Neutrophil (primary cell): ENCODE measurements around the gene PIAS4.

ENCODE experiments used
- H3K27ac ChIP-seq: fragments of 200-600 bp; sonication (generic); 2 replicates; pipeline ENCODE4 v1.5.1; 2016; ENCODE audit warnings: mild to moderate bottlenecking, moderate library complexity
- H3K27me3 ChIP-seq: fragments of 200-600 bp; sonication (generic); 2 replicates; pipeline ENCODE4 v1.6.0; 2016; ENCODE audit warnings: mild to moderate bottlenecking
- H3K36me3 ChIP-seq: fragments of 200-600 bp; sonication (generic); 2 replicates; pipeline ENCODE4 v1.5.1; 2017
- H3K4me1 ChIP-seq, 2 experiments: fragments of 200-600 bp in 1 of 2; sonication (generic) in 1 of 2; 1 replicate in 1 of 2; 2 replicates in 1 of 2; pipeline versions ENCODE4 v1.5.1 to v1.6.1; 2013 to 2016; ENCODE audit warnings: low read depth in 1 of 2, low read length in 1 of 2, mild to moderate bottlenecking in 1 of 2, moderate library complexity in 1 of 2; ENCODE audit not compliant: control insufficient read depth in 1 of 2, insufficient read depth in 1 of 2
- H3K4me3 ChIP-seq, 2 experiments: fragments of 200-600 bp in 1 of 2; sonication (generic) in 1 of 2; 1 replicate in 1 of 2; 2 replicates in 1 of 2; pipeline ENCODE4 v1.5.1; 2013 to 2016; ENCODE audit warnings: low read depth in 1 of 2, low read length in 1 of 2, mild to moderate bottlenecking in 1 of 2, moderate library complexity in 1 of 2
- H3K9me3 ChIP-seq: fragments of 200-600 bp; sonication (generic); 2 replicates; pipeline ENCODE4 v1.5.1; 2016
- TF ChIP-seq, protein P1 (sequence below): fragments of 200-600 bp; sonication (generic); IDR thresholded peaks from 2 replicates; pipeline ENCODE4 v1.5.1; 2016; ENCODE audit warnings: antibody characterized with exemption

Gene PIAS4

DNA sequence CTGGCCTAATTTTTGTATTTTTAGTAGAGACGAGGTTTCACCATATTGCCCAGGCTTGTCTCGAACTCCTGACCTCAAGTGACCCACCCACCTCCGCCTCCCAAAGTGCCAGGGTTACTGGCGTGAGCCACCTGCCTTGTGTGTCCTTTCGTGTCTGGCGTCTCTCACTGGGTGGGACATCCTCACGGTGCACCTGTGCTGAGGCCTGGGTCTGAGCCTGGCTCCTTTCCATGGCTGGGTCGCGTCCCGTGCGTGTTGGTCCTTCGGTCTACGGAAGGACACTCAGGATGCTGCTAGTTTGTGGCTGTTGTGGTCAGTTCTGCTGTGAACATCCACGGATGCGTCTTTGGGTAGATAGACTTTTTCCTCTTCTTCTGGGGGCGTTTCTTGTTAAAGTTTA lies 19.6 kb downstream of the PIAS4 start:
- Histone ChIP-seq H3K9me3 (no peaks in the 10 kb centered on the region), H3K27me3 (no peaks in the 10 kb centered on the region), H3K4me3 (no peak overlapping the region), H3K4me1 (no peaks in the 10 kb centered on the region), H3K27ac (no peak overlapping the region), H3K36me3 (peaks cover 72% of the 10 kb centered on the region)
- TF ChIP-seq, protein P1, sequence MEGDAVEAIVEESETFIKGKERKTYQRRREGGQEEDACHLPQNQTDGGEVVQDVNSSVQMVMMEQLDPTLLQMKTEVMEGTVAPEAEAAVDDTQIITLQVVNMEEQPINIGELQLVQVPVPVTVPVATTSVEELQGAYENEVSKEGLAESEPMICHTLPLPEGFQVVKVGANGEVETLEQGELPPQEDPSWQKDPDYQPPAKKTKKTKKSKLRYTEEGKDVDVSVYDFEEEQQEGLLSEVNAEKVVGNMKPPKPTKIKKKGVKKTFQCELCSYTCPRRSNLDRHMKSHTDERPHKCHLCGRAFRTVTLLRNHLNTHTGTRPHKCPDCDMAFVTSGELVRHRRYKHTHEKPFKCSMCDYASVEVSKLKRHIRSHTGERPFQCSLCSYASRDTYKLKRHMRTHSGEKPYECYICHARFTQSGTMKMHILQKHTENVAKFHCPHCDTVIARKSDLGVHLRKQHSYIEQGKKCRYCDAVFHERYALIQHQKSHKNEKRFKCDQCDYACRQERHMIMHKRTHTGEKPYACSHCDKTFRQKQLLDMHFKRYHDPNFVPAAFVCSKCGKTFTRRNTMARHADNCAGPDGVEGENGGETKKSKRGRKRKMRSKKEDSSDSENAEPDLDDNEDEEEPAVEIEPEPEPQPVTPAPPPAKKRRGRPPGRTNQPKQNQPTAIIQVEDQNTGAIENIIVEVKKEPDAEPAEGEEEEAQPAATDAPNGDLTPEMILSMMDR, result no peak

DNA sequence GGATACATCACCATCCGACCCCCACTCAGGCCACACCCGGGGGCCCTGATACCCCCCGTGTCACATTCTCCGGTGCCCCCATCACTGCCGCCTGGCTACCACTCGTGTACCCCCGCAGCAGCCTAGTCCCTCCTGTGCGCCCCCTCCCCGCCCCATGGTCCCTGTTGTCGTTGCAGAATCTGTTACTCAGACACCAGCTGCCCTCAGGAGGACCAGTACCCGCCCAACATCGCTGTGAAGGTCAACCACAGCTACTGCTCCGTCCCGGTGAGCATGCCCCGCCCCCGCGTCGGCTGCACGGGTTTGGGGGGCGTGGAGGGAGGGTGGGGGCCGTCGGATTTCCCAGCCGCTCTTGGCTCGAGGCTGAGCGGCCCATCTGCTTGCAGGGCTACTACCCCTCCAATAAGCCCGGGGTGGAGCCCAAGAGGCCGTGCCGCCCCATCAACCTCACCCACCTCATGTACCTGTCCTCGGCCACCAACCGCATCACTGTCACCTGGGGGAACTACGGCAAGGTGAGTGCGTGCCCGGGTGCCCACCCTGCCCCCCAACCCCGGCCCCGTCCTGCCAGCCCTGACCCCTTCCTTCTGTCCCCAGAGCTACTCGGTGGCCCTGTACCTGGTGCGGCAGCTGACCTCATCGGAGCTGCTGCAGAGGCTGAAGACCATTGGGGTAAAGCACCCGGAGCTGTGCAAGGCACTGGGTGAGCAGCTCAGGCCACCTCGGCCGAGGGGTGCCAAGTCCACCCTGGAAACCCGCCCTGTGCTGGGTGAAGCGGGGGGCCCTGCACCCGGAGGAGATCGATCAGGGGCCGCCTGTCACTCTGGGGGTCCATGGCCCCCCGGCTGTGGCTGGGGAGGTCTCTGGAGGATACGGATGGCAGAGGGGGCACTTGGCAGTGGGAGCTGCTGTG lies 21.1 kb downstream of the PIAS4 start:
- H3K4me1 ChIP-seq, result no peaks in the 10 kb centered on the region
- H3K9me3 ChIP-seq, result no peaks in the 10 kb centered on the region
- TF ChIP-seq, protein P1, result no peak
- H3K36me3 ChIP-seq, result peaks cover 82% of the 10 kb centered on the region
- H3K27ac ChIP-seq, result no peak overlapping the region
- no peaks in the 10 kb centered on the region for H3K27me3 ChIP-seq
- no peak overlapping the region for H3K4me3 ChIP-seq

DNA sequence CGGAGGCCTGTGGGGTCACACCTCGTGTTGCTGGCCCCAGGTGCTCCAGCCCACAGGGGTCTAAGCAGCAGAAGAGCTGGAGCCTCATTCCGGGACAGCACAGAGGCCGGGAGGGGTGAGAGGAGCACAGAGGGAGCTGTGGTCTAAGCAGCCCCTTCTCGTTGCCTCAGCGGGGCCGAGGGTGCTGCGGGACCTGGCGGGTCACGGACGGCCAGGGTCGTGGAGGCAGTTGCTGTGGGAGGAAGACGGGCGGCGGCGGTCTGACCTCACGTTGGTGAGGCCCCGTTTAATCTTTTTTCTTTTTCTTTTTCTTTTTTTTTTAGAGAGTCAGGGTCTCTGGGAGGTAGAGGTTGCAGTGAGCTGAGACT lies 21.7 kb downstream of the PIAS4 start:
- Histone ChIP-seq H3K36me3 (peaks cover 82% of the 10 kb centered on the region), H3K4me1 (no peaks in the 10 kb centered on the region), H3K27me3 (no peaks in the 10 kb centered on the region), H3K27ac (no peak overlapping the region), H3K9me3 (no peaks in the 10 kb centered on the region), H3K4me3 (no peak overlapping the region)
- TF ChIP-seq, protein P1, result no peak

DNA sequence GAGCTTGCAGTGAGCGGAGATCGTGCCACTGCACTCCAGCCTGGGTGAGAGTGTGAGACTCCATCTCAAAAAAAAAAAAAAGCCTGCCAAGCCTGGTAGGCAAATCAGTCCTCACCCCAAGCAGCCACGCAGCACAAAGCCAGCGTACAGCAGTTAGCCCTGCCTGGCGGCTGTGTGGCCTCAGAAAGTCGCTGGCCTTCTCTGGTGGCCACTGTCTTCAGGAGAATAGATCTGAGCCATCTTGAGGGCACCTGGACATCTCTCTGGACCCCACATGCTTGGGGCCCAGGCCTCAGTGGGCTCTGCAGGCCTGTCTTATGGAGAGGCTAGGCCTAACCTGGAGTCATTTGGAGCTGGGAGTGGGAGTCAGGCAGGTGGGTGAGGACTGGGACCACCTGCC lies 23.0 kb downstream of the PIAS4 start:
- H3K9me3 ChIP-seq, result no peaks in the 10 kb centered on the region
- H3K27me3 ChIP-seq, result no peaks in the 10 kb centered on the region
- TF ChIP-seq, protein P1, result no peak
- H3K4me1 ChIP-seq, result peaks cover 0 to 4% of the 10 kb centered on the region in 2 experiments
- no peak overlapping the region for H3K4me3 ChIP-seq
- H3K27ac ChIP-seq, result no peak overlapping the region
- H3K36me3 ChIP-seq, result peaks cover 82% of the 10 kb centered on the region

DNA sequence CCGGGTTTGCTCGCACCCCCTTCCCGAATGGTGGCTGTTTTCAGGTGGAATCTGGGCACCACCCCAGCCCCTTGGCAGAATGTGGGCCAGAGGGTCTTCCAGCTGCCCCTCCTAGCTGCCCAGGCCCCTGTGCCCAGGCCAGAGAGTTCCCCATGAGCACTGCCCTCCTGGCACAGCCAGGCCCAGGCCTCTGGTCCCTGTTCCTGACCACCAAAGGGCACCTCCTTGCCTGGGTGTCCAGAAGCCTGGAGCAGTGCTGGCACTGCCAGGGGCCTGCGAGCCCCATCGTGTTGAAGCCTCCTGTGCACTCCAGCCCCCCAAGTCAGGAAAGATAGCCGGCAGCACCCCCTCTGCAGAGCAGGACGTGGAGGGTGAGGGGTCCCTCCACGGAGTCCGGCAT lies 23.4 kb downstream of the PIAS4 start:
- Histone ChIP-seq H3K36me3 (peaks cover 82% of the 10 kb centered on the region), H3K4me3 (no peak overlapping the region), H3K27me3 (no peaks in the 10 kb centered on the region), H3K9me3 (no peaks in the 10 kb centered on the region), H3K27ac (no peak overlapping the region), H3K4me1 (peaks cover 0 to 4% of the 10 kb centered on the region in 2 experiments)
- TF ChIP-seq, protein P1, result no peak
